Measurements from ENCODE around the gene CAPZB. TPM values are rescaled to one million over a fixed set of nuclear protein-coding genes. Genes with fewer than 3 reads are reported as not detected.

The CAPZB gene
- total and polyA plus RNA-seq, 12 donors, result 99.7 to 386 (median 164) TPM

DNA sequence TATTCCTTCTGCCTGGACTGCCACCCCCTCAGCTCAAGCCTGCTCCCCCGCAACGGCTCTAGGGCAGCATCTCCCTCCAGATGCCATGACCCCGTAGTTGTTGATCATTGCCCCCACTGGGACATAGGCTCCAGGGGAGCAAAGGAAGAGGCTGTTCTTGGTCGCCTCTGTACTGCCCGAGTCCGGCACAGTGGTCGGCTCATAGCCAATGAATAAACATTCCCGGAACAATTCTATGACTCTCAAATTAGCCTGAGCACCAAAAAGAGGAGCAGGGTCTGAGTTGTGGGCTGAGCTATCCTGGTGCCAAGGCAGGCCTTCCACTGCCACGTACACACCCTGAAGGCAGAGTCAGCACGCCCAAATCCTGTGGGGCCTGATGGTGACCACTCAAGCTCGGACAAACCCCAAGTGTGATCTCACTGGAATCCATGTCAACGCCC lies 33.1 kb downstream of the CAPZB start:
- H3K4me3 ChIP-seq, result no peak overlapping the region

DNA sequence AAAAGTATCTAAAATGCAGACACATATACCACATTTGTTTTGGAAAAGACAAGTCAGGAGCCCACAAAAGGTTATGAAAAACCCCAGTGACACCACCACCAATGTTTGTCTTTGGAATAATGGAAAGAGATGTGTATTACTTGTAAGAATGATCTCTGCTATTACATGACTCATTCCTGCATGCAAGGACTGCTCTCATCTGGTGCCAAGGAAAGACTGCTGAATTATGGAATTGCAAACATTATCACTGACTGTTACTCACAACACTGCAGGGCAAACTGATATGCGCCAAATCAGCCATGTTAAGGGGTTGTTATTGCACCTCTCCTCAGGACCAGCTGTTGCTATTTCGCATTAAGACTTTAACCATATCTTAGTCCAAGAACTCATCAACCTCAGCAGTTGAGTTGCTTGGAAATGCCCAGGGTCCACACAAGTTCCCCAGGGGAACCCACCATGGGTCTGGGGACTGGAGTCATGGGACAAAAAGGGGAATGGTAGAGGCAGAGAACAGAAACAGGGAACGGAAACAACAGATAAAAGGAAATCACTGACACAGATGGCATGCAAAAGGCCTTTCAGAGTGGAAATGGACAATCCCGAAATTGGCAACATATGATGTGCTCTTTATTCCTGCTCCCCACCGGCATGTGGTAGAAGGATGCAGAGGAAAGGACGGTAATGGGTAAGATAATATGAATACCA lies 34.4 kb downstream of the CAPZB start:
- no peaks in the 10 kb centered on the region for H3K27me3 ChIP-seq
- no peaks in the 10 kb centered on the region for H3K36me3 ChIP-seq (replicated peaks in 1 of 2)
- intact Hi-C loops (cut with DNase I), result no loop called here
- no peaks in the 10 kb centered on the region for H3K9me3 ChIP-seq (replicated peaks in 1 of 3)
- H3K4me3 ChIP-seq, result no peak overlapping the region
- H3K27ac ChIP-seq, result peak overlapping the region; percentile 67 to 88 (median 84)
- 43 to 54% (median 53%) methylated on average over 6 of the region's 6 CpGs for WGBS, 4 donors
- H3K4me1 ChIP-seq (replicated peaks in 1 of 2), result peaks cover 50 to 93% of the 10 kb centered on the region in 2 donors
- peak; percentile 53 to 83 (median 73) for DNase-seq
- TF ChIP-seq POLR2A (IDR thresholded peaks at IDR 0.05), result peak in 1 of 2 donors; percentile 51
- TF ChIP-seq, protein P1, sequence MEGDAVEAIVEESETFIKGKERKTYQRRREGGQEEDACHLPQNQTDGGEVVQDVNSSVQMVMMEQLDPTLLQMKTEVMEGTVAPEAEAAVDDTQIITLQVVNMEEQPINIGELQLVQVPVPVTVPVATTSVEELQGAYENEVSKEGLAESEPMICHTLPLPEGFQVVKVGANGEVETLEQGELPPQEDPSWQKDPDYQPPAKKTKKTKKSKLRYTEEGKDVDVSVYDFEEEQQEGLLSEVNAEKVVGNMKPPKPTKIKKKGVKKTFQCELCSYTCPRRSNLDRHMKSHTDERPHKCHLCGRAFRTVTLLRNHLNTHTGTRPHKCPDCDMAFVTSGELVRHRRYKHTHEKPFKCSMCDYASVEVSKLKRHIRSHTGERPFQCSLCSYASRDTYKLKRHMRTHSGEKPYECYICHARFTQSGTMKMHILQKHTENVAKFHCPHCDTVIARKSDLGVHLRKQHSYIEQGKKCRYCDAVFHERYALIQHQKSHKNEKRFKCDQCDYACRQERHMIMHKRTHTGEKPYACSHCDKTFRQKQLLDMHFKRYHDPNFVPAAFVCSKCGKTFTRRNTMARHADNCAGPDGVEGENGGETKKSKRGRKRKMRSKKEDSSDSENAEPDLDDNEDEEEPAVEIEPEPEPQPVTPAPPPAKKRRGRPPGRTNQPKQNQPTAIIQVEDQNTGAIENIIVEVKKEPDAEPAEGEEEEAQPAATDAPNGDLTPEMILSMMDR (IDR thresholded peaks at IDR 0.05), result no peak

More for the DNA sequence above, 33.1 kb downstream of the CAPZB start:
- Histone ChIP-seq H3K9me3 (replicated peaks in 1 of 3) (no peaks in the 10 kb centered on the region), H3K36me3 (replicated peaks in 1 of 2) (no peaks in the 10 kb centered on the region), H3K27ac (peak overlapping the region in 2 of 5 donors; percentile 87 to 88), H3K4me1 (replicated peaks in 1 of 2) (peaks cover 51 to 96% of the 10 kb centered on the region in 2 donors), H3K27me3 (no peaks in the 10 kb centered on the region)
- WGBS, 4 donors, result 76 to 82% (median 81%) methylated on average over 11 to 12 of the region's 12 CpGs
- intact Hi-C loops (cut with DNase I), result no loop called here
- no peak for DNase-seq
- TF ChIP-seq, protein P1 (IDR thresholded peaks at IDR 0.05), result no peak
- no peak for TF ChIP-seq POLR2A (IDR thresholded peaks at IDR 0.05)

DNA sequence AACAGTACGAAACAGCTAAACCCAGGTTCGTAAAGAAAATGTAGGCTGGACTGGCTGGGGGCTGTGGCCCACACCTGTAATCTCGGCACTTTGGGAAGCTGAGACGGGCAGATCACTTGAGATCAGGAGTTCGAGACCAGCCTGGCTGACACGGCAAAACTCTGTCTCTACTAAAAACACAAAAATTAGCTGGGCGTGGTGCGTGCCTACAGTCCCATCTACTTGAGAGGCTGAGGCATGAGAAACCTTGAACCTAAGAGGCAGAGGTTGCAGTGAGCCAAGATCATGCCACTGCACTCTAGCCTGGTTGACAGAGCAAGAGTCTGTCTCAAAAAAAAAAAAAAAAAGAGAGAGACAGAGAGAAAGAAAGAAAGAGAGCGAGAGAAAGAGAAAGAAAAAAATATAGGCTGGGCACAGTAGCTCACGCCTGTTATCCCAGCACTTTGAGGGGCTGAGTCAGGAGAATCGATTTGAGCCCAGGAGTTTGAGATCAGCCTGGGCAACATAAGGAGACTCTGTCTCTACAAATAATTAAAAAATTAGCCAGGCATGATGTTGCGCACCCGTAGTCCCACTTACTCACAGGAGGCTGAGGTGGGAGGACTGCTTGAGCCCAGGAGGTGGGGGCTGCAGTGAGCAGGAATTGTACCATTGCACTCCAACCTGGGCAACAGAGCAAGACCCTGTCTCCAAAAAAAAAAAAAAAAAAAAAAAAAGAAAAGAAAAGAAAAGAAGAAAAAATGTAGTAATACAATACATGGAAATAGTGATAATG lies 35.7 kb downstream of the CAPZB start:
- DNase-seq, result peak in 1 of 7 donors; percentile 52
- Histone ChIP-seq H3K36me3 (replicated peaks in 1 of 2) (no peaks in the 10 kb centered on the region), H3K4me1 (replicated peaks in 1 of 2) (peaks cover 49 to 89% of the 10 kb centered on the region in 2 donors), H3K27me3 (no peaks in the 10 kb centered on the region), H3K9me3 (replicated peaks in 1 of 3) (no peaks in the 10 kb centered on the region), H3K4me3 (no peak overlapping the region), H3K27ac (peak overlapping the region; percentile 64 to 96 (median 84))
- TF ChIP-seq, protein P1 (IDR thresholded peaks at IDR 0.05), result no peak
- intact Hi-C loops (cut with DNase I), result no loop called here
- 57 to 69% (median 58%) methylated on average over 13 of the region's 13 CpGs for WGBS, 4 donors

Measured in adrenal gland (tissue), 12 donors.